Skeletal muscle tissue (tissue), 4 donors: ENCODE data around the gene PER1. TPM values are rescaled to one million over a fixed set of nuclear protein-coding genes. Genes with fewer than 3 reads are reported as not detected.

Experiments used
- H3K27ac ChIP-seq: one replicate; pipeline ENCODE4 v1.7.0; 2013; ENCODE audit warnings: mild to moderate bottlenecking, low read depth, low read length, inconsistent platforms
- H3K27me3 ChIP-seq, 3 donors: one replicate each; pipeline ENCODE4 v1.7.0; 2013; ENCODE audit warnings: low read length in 3 of 3; ENCODE audit not compliant: control insufficient read depth in 3 of 3, insufficient read depth in 3 of 3
- H3K36me3 ChIP-seq, 3 donors: one replicate each; pipeline ENCODE4 v1.7.0; 2013; ENCODE audit warnings: low read length in 3 of 3; ENCODE audit not compliant: control insufficient read depth in 3 of 3, insufficient read depth in 3 of 3
- H3K4me1 ChIP-seq, 3 donors: one replicate each; pipeline ENCODE4 v1.7.0; 2013; ENCODE audit warnings: low read length in 3 of 3, mild to moderate bottlenecking in 3 of 3; ENCODE audit not compliant: control insufficient read depth in 3 of 3, insufficient read depth in 3 of 3
- H3K4me3 ChIP-seq, 3 donors: one replicate each; pipeline ENCODE4 v1.7.0; 2013; ENCODE audit warnings: low read length in 3 of 3
- H3K9ac ChIP-seq, 3 donors: one replicate each; pipeline ENCODE4 v1.7.0; 2013; ENCODE audit warnings: low read length in 3 of 3, mild to moderate bottlenecking in 3 of 3, moderate library complexity in 2 of 3, low read depth in 1 of 3
- H3K9me3 ChIP-seq, 3 donors: one replicate each; pipeline ENCODE4 v1.7.0; 2013; ENCODE audit warnings: low read length in 3 of 3; ENCODE audit not compliant: control insufficient read depth in 3 of 3
- total RNA-seq: library from RNA; depleted of rRNA; stranded (reverse); fragments of >200 nt; gene quantifications from one replicate; pipeline ENCODE4 v1.2.3, GENCODE V29; 2014
- donor health status: Osteomylitis.

The PER1 gene
- total RNA-seq, 1 donor from 2014 or later, result 37.1 TPM

DNA sequence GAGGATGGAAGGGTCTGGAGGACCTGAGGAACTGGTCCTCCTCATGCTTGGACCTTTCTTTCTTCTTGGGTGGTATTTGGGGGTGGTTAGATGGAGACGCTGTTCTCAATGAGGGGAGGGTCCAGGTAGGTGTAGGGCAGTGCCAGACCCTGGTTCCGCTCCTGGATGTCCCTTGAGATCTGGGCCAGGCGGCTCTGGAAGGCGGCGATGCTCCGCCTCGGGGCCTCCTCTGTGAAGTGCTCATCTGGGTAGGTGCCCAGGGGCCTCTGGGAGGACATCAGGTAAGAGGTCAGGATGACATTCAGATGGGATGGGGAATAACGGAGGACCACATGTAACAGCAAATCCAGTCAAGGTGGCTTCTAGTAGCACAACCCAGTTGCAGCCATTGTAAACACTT is 55.7 kb downstream of the PER1 start:
- H3K27ac ChIP-seq, result no peak overlapping the region
- no peaks in the 10 kb centered on the region for H3K36me3 ChIP-seq
- no peak overlapping the region for H3K4me3 ChIP-seq
- no peaks in the 10 kb centered on the region for H3K9me3 ChIP-seq
- H3K27me3 ChIP-seq, result peaks cover 36 to 41% (median 38%) of the 10 kb centered on the region in 3 donors
- no peaks in the 10 kb centered on the region for H3K4me1 ChIP-seq
- no peak overlapping the region for H3K9ac ChIP-seq

DNA sequence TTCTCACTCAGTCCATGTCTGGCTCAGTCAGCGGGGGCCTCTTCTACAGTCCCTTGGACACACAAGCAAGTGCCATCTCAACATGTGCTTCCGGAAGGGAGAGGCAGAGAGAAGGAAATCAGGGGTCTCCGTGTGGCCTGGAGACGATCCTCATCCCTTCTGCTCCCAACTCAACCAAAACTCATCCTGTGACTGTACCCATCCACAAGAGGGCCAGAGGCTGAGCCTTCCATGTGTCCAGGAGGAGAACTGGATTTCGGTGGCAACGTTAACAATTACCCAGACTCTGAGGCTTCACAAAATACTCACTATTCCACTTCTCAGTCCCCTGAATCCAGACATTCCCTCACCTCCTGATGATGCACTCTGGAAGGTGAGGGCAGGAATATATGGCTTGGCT is 56.8 kb downstream of the PER1 start:
- H3K27me3 ChIP-seq, result peaks cover 45 to 48% (median 47%) of the 10 kb centered on the region in 3 donors
- no peak overlapping the region for H3K27ac ChIP-seq
- H3K4me3 ChIP-seq, result no peak overlapping the region
- H3K36me3 ChIP-seq, result no peaks in the 10 kb centered on the region
- no peaks in the 10 kb centered on the region for H3K4me1 ChIP-seq
- H3K9me3 ChIP-seq, result no peaks in the 10 kb centered on the region
- H3K9ac ChIP-seq, result no peak overlapping the region

DNA sequence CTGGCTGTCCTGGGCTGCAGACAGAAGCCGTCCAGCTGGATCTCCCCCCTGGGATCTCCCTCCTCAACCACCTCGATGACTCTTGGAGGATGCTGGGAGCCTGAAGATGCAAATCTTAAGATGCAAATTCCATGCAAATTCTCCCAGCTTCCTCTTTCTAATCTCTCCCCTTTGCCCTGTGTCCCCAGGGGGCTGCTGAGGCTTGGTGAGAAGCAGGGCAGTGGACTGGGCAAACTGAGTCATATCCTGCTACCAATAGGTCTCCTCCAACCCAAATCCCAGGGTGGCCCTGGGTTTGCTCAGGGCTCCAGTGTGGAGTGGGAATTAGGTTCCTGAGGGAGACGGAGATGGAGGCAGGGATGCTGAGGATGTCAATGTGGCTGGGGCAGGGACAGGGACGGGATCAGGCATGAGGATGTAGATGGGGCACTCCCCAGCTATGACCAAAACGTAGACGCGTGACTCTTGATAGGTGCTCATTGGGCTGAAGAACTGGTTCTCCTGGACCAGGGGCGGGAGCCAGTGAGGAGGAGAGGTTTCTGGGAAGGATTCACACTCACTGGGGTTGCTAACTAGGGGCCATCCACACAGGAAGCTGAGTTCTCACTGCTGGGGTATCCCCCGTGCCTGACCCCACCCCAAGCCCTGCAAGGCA is 61.0 kb downstream of the PER1 start:
- no peaks in the 10 kb centered on the region for H3K4me1 ChIP-seq
- H3K27ac ChIP-seq, result no peak overlapping the region
- no peak overlapping the region for H3K9ac ChIP-seq
- H3K4me3 ChIP-seq, result no peak overlapping the region
- H3K36me3 ChIP-seq, result no peaks in the 10 kb centered on the region
- H3K27me3 ChIP-seq, result peaks cover 49 to 58% (median 56%) of the 10 kb centered on the region in 3 donors
- H3K9me3 ChIP-seq, result no peaks in the 10 kb centered on the region

Other genes with a start within 250 kb of the PER1 start
- 2.6 TPM for gene RNF227, start 236.1 kb downstream of the PER1 start, total RNA-seq
- gene KCNAB3, start 222.5 kb downstream of the PER1 start, total RNA-seq, result 0.52 TPM
- 17.2 TPM for gene TRAPPC1, start 220.5 kb downstream of the PER1 start, total RNA-seq
- gene CNTROB, start 220.2 kb downstream of the PER1 start, total RNA-seq, result 9.9 TPM
- not detected for gene GUCY2D, start 149.8 kb downstream of the PER1 start, total RNA-seq
- 0.52 TPM for gene ALOX15B, start 113.3 kb downstream of the PER1 start, total RNA-seq
- gene ALOX12B, start 64.7 kb downstream of the PER1 start, total RNA-seq, result not detected
- not detected for gene ALOXE3, start 33.9 kb downstream of the PER1 start, total RNA-seq
- gene HES7, start 28.3 kb downstream of the PER1 start, total RNA-seq, result under 0.01 TPM
- 8.4 TPM for gene VAMP2, start 10.5 kb upstream of the PER1 start, total RNA-seq
- 25.1 TPM for gene TMEM107, start 24.0 kb upstream of the PER1 start, total RNA-seq
- gene BORCS6, start 37.8 kb upstream of the PER1 start, total RNA-seq, result 4.7 TPM
- gene AURKB, start 58.2 kb upstream of the PER1 start, total RNA-seq, result 5.7 TPM
- gene CTC1, start 95.7 kb upstream of the PER1 start, total RNA-seq, result 3.7 TPM
- gene PFAS, start 96.9 kb upstream of the PER1 start, total RNA-seq, result 16.7 TPM
- gene RANGRF, start 136.3 kb upstream of the PER1 start, total RNA-seq, result 6.8 TPM
- 0.52 TPM for gene SLC25A35, start 143.0 kb upstream of the PER1 start, total RNA-seq
- gene ARHGEF15, start 157.8 kb upstream of the PER1 start, total RNA-seq, result 2.6 TPM
- not detected for gene ODF4, start 187.4 kb upstream of the PER1 start, total RNA-seq
- gene RPL26, start 230.8 kb upstream of the PER1 start, total RNA-seq, result 4,040 TPM
- not detected for gene RNF222, start 245.4 kb upstream of the PER1 start, total RNA-seq